Epithelial cell of proximal tubule (primary cell): ENCODE measurements around the gene TMPRSS11A. TPM values are rescaled to one million over a fixed set of nuclear protein-coding genes. Genes with fewer than 3 reads are reported as not detected.

Source experiments
- DNase-seq: peaks from one replicate; pipeline ENCODE4 v3.0.0-alpha.2; 2011; ENCODE audit warnings: low read depth
- H3K4me3 ChIP-seq: 2 replicates; pipeline ENCODE4 v1.5.1; 2011; ENCODE audit warnings: low read depth, mild to moderate bottlenecking, low read length
- total RNA-seq: library from RNA; depleted of rRNA; stranded (reverse); fragments of >200 nt; gene quantifications from 2 replicates; pipeline ENCODE4 v1.2.3, GENCODE V29; 2015
- TF ChIP-seq, protein P1 (sequence below): conservative IDR thresholded peaks from 2 replicates; pipeline ENCODE4 v1.5.1; 2012; ENCODE audit warnings: low read depth, mild to moderate bottlenecking, low read length

The TMPRSS11A gene
- total RNA-seq, 1 donor from 2014 or later: not detected

DNA sequence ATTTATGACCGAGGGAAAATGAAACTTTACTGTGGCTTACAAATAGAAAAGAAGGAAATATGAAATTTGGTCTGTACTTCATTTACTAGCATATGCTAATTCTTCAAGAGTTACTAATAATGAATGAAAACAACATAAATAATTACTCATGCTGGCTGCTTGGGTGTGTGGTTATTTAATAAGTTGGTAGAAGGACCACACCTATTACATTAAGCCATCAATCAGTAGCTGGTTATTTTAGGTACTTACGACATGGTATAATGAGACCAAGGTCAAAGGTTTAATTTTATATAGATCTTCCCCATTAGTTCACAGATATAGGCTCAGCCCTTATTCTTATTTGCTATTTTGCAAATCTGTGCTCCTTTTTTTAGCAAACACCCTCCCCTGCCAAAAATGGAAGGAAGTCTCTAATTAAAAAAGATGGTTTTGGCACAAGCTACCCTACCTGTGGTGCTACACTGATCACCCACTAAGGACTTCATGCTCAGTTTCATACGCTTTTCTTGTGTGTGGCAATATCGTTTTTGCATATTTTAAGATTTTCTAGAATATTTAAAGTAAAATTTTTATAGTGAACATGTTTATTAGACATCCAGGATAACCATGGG lies 93.6 kb downstream of the TMPRSS11A start:
- no peak overlapping the region for H3K4me3 ChIP-seq
- DNase-seq: no peak

DNA sequence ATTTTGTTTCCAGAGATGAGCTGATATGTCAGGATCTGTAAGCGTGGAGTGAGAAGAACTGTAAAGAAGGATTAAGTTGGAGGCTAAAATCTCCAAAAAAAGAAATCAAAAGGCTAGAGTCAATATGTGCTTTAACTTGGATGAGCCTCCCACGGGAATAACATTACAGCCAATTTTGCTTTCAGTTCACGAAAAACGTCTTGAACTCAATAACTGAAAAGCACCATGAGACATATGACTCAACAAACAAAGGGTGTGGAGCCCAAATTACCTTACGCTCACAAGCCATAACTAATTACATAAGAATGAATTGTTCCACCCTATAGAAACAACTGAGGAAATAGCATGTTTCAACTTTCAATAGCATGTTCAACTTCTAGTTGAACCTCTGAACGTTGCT lies 101.8 kb downstream of the TMPRSS11A start:
- no peak overlapping the region for H3K4me3 ChIP-seq
- DNase-seq: no peak
- TF ChIP-seq, protein P1, sequence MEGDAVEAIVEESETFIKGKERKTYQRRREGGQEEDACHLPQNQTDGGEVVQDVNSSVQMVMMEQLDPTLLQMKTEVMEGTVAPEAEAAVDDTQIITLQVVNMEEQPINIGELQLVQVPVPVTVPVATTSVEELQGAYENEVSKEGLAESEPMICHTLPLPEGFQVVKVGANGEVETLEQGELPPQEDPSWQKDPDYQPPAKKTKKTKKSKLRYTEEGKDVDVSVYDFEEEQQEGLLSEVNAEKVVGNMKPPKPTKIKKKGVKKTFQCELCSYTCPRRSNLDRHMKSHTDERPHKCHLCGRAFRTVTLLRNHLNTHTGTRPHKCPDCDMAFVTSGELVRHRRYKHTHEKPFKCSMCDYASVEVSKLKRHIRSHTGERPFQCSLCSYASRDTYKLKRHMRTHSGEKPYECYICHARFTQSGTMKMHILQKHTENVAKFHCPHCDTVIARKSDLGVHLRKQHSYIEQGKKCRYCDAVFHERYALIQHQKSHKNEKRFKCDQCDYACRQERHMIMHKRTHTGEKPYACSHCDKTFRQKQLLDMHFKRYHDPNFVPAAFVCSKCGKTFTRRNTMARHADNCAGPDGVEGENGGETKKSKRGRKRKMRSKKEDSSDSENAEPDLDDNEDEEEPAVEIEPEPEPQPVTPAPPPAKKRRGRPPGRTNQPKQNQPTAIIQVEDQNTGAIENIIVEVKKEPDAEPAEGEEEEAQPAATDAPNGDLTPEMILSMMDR: no peak

More for the DNA sequence above, 93.6 kb downstream of the TMPRSS11A start:
- TF ChIP-seq, protein P1: no peak

Other genes starting within 250 kb of the TMPRSS11A start
- gene GNRHR, start 209.1 kb downstream of the TMPRSS11A start, total RNA-seq: not detected in 2 replicates
- not detected in 2 replicates for gene TMPRSS11D, start 79.5 kb downstream of the TMPRSS11A start, total RNA-seq
- gene TMPRSS11F, start 166.4 kb upstream of the TMPRSS11A start, total RNA-seq: not detected in 2 replicates